Fibroblast of skin of back (primary cell): Measurements from ENCODE around the gene C14orf93.

Experiments
- DNase-seq: peaks from one replicate; pipeline ENCODE4 v3.0.0-alpha.2; 2013

Gene C14orf93

DNA sequence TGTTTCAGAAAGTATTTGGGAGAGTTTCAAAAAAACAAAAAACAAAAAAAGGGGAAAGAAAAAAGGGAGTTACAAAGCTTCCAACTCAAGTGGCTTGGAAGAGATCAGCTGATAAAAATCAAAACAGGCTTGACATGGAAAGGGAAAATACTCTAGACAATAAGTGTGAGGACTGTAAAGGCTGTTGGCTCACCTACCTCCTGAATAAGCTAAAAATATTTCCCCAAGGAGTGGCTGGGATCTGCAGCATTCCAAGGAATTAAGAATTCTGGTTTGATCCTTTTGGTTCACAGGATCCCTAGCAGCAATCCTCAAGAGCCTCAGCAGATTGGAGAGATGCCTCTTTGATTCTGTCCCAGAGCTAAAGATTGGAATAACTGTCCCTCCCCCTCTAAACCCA, 16.4 kb downstream of the C14orf93 start:
- DNase-seq = no peak

DNA sequence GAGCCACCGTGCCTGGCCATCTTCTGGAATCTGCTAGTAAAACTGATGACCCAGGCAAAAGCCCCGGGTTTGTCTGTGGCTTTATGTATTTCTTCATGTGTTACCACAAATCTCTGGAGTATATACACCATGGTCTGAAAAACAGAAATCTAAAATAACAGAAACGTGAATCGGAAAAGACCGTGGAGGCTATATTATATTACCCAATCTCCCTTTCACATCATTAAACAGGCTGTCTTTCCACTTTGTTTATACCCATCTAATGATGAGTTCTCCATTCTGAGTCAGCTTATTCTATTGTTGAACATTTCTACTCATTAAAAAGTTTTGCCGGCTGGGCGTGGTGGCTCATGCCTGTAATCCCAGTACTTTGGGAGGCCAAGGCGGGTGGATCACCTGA, 18.1 kb downstream of the C14orf93 start:
- no peak for DNase-seq

DNA sequence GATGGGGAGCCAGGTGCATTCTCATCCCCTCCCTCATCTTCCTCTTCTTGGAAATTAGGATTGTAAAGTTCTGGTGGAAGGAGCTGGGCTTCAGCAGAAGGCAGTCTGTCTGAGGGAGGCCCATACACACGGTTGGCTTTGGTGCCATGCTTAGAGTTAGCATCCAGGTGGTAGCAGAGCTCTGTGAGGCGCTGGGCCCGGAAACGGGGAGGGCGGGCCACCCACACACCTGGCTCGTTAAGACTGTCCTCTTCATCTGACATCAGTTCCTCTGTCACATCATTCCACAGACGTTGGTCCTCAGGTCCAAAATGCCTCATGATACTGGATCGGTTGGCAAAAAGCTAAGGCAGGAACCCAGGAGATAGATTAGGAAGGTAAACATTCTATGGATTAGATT, 22.7 kb downstream of the C14orf93 start:
- no peak for DNase-seq

DNA sequence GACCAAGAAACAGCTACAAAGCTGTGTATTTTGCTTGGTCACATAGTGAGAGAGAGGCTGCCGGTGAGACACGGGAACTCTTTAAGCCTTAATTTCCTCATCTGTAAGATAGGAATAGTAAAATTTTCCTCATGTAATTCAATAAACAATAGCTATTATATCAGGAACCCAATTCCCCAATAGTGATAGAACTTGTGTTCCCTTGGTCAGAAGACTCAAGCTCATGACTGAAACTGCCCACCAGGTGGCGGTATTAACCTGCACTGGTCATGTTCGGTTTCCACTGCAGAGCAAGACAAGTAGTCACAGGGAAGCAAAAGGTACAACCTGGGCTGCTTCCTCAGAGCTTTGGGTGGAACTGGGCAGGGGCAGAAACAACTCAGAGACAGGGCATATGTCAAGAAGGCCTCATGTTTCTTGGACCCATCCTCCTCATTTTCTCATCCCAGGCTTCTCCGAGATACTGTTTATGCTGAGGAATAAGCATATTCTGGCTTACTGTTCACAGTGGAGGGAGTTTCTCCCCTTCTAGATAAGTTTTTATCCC, 23.4 kb downstream of the C14orf93 start:
- DNase-seq = peak; percentile 76

DNA sequence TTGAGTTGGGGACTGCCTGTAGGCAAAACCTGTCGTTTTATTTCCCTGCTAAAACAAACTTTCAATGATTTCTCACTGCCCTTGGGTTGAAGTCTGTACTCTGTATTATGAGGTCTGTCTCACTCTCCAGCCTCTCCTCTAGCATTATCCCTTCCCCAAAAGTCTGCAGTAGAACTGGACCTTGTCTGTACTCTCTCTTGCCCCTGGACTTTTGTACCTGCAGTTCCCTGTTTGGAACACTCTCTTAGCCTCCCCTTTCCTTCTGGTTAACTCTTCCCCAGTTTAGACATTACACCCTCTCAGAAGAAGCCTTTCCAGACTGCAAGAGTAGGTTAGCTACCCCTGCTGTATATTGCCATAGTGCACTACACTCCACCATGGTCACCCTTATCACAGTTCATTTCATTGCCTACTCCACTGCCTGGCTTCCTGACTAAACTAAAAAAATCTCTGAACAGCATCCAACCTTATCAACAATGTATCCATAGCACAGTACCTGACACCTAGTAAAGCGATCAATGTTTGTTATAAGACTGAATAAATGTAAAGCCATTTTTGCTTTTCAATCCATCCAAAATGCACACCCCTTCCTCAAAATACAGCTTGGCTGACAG, 23.9 kb downstream of the C14orf93 start:
- no peak for DNase-seq

DNA sequence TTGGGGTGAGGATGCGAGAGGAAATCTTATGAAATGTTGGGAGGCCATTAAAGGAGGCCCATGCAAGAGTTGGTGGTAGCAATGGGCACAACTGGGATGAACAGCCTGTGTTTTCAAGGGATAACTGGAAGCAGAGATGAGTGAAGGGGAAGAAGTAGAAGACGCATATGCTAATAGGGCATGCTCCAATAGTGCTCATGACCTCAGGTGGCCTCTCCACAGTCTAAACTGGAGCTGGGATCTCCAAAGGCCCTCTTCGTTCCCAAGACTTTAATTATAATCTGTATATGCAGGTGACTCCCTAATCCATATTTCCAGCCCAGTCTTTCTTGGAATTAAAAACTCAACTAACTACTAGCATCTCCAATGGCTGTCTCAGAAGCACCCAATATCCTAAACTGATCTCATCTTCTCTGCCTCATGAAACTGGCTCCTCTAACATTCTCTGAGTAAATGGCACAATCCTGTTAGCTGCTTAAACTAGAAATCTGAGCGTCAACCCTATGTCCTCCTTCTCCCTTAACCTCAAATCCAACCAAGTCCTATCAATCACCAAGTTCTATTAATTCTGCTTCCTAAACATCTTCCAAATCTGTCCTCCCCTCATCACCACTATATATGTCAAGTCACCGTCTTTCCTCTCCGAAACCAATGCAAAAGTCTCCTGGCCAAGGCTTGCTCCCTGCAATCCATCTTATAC, 24.8 kb downstream of the C14orf93 start:
- DNase-seq = no peak

DNA sequence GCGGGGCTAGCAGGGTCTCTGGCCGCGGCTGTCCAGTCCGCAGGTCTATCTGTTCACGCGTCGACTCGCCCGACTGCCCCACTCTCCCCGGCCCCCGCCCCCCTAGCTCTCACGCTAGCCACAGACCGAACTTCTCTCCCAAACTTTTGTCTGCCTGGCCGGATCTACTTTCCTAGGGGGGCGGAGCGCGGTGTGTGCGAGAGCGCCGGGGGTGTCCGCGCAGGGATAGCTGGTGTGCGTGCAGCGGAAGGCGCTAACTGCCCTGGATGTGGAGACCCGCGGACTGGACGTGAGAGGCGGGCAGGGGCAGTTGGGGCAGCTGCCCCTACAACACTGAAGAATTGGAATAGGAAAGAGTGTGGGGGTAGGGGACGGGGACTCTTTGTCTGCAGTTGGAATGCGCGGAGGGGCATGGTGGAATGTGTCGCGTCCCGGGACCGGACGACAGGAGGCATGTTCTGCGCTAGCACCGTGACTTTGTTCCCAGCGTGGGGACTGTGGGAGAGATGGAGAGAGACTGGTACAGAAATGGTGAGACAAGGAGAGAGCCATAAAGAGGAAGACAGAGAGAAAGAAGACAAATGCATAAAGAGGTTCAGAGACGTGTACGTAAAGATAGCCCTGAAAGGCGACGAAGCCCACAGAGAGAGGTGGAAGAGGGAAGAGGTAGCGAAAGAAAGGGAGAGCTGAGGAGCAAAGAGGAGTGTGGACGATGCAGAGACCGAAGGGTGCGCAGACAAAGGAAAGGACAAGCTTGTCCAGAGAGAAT, 27.3 kb downstream of the C14orf93 start, which contains the start of gene AJUBA:
Gene AJUBA (minus strand): TSS at position 75 of the 769 bp plus-strand sequence. CDS start 285 bp downstream, outside the sequence.
- DNase-seq = peak; percentile 97

DNA sequence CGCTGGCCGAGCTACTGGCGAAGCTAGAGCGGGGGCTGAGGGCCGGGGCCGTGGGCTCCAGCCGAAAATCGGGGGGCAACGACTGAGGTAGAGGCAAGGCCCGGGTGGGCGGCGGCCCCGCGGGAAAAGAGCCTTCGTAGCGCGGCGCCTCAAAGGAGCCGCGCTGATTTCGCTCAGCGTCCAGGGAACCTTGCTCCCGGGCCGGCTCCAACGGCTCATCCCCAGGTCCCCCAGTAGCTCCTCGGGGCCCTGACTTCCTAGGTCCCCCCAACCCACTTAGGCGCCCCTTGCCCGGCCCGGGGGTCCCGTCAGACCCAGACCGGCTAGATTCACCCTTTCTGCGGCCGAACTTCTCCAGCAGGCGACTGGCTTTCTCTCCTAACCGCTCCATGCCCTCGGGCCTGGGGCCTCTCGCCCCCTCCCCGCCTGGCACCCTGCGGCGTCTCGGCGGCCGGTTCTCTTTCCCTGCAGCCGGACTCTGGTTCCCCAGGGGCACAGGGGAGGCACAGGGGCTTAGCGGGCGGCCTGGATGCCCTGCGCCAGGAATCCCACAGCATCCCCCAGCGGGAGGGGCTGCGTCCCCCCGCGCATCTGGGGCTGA, 28.0 kb downstream of the C14orf93 start:
- DNase-seq = no peak

DNA sequence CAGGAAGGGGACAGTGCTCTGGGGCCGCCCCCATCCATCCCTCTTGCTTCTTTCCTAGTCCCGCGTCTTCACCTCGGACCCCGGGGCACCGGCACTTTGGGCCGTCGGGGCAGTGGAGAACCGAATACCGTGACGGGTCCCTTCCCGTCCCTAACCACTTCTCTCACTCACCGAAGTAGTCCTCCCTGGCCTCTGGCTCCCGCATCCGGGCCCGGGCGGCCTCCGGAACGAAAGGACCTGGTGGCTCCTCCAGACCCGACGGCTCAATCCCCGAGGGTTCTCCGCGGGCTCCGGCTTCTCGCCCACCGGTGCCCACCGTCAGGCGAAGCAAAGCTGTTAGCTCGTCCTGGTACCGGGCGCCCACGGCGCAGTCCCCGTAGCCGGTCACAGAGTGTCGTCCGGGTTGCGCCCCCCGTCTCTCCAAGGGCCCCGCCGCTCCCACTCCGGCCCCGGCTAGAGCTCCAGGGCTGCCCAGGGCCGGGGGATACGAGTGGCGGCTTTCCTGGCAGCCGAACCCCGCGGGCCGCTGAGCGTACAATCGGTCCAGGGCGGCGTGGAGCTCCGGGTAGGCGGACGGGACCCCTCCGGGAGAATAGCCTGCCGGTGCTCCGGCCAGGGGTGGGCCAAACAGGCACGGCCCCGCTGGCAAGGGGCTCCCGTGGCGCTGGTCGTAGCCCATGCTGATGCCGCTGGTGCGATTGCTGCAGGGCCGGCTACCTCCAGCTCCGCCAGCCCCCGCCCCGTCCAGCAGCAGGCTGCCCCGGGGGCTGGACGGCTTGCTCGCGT, 28.7 kb downstream of the C14orf93 start:
- no peak for DNase-seq

DNA sequence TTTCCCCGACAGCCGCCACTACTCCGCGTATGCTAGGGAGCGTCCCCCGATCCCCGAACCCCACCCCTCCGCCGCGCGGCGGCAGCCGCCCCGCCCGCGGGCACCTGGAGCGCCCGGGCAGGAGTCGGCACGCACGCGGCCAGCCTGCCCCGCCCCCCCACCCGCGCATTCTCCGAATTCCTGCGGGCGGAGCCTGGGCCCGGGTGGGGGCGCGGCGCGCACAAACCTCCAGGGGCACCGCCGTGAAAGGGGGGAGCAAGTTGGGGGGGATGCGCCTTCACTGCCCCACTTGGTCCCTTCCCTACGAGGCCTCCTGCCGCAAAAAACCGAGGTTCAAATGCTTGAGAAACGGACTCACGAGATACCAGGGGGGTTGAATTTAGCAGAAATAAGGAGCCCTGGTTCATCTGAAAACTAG, 29.3 kb downstream of the C14orf93 start:
- peak; percentile 71 for DNase-seq

DNA sequence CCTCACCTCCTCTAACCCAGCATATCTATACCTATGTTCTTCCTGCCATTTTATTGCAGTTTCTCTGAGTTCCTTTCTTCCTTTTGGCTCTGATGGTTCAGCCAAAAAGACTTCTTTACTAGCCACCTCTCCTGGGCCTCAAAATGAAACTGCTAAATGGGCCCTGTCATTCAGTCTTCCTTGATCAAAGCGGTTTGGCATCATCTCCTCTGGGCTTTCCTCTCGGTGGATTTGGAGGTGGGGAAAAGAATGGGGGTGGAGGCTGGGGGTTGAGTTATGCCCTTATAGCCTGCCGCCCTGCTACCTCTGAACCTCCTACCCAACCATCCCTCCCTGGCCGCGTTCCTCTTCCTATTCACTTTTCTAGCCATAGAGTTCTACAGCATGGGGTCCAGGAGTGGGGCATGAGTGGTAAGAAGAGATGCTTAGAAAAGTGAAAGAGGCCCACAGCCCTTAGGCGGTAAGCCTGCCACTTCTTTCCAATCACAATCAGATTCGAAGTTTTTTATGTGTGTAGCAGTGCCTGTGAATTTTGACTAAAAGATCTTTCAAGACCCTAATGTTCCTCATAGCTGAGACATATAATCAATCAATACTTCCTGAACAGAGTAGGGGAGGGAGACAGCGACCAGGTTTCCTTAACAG, 30.1 kb downstream of the C14orf93 start:
- DNase-seq = no peak

DNA sequence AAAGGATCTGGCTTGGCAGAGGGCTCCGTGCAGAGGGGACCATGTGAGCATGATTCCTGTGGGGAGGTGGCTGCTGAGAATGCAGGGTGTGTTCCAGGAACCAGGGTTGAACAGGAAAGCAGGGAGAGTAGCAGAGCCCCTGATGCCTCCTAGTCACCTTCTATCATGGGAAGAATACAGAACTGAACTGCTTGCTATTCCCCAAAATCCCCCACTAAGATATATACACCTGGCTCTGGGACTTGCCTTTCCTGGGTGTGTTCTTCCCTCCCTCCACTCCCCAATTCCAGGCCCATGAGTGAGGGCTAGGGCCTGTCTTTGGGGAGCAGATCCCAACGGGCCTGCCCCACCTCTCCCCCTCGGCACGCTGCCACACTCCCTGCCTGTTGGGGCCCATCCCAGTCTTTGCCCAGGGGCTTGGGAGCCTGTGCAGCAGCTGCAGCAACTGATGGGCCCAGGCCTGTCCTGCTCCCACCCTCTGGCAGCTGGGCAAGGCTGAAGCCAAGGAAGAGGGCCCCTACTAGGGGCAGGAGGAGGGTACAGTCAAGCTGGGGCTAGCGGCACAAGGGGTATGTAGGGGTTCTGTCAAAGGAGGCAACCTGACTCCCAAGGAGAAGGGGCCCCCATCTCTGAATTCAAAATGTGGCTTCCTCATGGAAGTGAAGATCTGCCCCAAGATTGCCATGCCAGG, 30.8 kb downstream of the C14orf93 start:
- no peak for DNase-seq

DNA sequence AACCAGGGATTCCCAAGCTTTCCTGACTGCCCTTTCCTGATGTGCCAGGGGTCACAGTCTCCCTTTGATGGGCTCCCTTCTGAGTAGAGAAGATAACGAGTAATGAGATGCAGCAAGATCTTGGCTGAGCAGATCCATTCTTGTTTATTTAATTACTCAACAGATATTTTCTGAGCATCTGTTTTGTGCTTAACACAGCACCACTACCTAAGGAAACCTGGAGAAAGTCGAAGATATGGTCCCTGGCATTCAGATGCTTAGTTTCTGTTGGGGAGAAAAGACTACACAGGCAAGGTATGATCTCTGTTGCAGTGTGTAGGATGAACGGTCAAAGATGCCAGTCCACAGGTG, 31.5 kb downstream of the C14orf93 start:
- DNase-seq = no peak

DNA sequence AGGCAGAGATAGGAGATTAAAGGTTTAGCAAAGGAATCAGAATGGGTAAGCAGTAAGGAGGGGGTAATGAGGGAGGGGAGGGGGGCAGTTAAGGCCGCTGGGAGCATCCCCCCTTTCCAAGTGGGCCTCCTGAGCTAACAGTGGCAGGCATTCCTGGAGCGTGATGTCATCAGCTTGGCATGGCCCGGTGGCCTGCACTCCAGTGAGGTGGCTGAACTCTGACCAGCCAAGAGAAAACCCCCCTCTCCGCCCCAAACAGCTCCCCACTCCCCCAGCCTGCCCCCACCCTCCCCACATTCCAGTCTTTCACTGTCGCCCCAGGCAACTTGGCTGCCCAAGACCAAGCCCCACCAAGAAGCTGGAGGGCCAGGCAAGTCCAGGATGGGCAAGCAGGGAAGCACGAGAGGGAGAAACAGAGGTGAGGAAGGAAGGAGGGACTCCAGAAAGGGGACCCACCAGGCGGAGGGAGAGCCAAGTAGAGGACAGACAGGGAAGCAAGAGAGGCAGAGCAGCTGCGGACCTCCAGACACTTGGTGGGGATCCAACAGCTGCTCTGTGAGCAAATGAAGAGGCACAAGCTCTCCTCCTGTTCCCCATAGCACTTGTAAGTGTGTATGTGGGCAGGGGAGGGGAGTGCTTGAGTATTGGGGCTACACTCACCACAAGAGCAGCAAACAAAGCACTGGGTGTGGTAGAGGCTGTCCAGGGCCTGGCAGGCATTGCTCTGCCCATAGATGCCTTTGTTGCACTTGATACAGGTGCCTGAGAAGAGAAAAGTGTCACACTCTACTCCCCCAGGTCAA, 32.1 kb downstream of the C14orf93 start:
- DNase-seq = peak; percentile 92

DNA sequence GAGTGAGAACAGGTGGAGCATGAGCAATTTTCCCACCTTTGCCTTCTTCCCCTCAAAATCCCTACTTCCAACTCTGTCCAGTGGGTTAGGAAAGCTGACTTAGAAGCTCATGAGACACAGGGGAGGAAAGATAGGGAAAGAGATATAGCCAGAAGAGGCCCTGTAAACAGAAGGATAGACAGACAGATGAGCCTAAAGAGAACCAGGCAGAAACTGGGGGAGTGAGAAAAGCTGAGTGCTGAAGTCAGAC, 32.6 kb downstream of the C14orf93 start:
- no peak for DNase-seq

DNA sequence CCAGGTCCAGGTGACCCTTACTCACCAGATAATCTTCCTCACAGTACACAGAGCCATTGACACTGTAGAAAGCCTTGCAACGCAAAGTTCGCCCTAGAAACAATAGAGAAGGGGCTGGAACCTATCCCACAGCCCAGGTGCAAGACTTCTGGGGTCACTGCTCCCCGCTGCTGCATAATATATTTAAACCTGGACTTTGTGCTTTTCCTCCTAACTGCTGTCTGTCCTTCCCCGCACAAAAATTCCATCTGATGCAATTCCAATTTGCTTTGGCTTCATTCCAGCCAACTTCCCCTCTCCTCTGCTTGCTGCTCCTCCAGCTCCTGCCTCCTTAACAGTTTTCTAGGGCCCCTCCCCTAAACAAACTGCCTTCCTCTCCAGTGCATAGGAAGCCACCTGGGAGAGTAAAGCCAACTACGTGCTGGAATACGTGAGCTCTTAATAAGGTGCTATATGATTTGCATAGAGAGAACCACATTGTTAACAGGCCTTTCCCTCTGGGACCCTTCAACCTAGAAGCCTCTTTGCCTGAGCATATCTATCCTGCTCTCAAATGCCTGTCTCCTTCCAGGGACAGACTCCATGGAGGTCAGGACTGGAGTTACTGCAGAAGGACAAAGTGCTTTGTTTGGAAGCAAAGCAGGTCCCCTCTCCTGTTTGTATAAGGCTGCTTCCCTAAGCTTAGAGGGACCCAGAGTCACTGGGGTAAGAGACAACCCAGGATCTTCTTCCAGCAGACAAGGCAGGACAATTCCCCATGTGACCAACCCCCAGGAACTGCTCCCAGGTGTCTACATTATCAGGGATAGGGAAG, 33.1 kb downstream of the C14orf93 start:
- peak; percentile 79 for DNase-seq

DNA sequence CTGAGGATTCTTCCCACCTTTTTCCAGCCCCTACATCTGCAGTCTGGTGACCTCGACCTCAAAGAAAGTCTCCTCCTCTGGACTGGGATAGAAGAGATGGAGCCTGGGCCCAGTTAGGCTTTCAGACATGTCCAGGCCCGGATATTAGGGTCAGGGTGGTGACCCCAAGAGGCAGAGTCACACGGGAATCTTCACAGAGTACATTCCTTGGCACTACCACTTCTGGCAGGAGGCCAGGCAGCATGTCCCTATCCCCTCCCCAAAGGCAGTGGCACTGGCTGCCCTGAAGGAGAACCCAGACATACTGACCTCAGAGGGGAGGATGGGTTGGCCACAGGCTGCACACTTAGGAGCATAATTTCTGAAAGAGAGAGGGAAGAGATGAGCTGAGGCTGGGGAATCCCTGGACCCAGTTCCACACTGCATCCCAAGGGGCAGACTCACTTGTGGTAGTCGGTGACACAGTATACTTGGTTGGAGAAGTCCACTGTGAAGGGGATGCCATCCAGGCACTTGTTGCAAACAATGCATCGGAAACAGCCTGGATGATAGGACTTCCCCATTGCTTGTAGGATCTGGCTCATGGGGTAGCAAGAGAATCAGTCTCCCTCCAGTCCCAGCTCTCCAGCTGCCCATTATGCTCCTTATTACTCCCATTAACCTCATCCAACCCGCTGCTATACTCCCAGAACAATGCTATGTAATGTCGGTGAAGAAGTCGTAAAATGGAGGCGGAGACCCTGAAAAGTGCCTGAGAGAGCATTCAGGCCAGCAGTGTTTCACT, 35.2 kb downstream of the C14orf93 start:
- no peak for DNase-seq

DNA sequence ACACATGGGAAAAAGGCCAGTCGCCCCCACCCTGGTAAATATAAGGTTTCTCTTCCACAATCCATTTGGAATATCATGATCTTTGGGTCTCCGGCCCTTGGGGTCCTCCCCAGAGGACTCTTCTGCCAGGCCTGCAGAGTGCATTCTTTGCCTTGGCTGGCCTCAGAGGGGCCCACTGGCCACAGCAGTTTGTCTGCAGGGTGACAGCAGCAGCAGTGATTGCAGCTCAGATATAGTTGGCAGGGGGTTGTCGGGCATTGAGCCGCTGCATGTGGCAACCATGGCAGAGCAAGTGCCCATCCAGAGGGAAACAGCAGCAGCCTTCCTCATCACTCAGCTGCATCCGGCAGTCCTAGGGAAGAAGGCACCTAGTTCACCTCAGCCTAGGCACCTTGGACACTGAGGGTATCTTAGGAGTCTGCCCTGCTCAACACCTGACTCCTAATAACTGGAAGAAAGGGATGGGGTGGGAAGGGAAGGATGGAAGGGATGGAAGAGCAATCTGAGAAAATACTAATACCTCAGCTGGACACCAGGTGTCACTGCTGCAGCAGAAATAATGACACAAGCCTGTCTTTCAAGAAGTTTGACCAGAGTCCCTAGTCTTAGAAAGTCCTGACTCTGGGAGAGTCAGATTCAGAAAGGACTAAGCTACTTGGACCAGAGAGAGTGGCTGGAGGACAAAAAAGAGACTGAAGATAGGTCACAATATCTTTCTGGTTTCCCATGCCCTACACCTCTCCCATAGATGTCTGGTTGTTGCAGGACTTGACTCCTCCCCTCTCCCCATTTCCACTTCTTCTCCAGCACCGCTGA, 36.5 kb downstream of the C14orf93 start:
- DNase-seq = peak; percentile 71
